Mesothelial cell of epicardium (in vitro differentiated cells): ENCODE results near the gene AP5B1. TPM values are rescaled to one million over a fixed set of nuclear protein-coding genes. Genes with fewer than 3 reads are reported as not detected.
A peak's percentile ranks its signal among the peaks of the same experiment; 100 is the strongest.
"Not testable (repeated sequence)": the region's sequence is repeated elsewhere in the genome, so short reads cannot be mapped to it uniquely, and the experiment has no call there.

Experiments
- DNase-seq, 2 experiments: peaks; one replicate each; pipeline ENCODE4 v3.0.0; 2021; ENCODE audit warnings: low spot score in 2 of 2; ENCODE audit not compliant: unreplicated experiment in 2 of 2
- H3K27ac Mint-ChIP-seq: 2 replicates; pipeline ENCODE4 v1.8.0; 2021; ENCODE audit warnings: mixed read lengths
- H3K27me3 Mint-ChIP-seq: 2 replicates; pipeline ENCODE4 v1.8.0; 2021; ENCODE audit warnings: low read depth, mixed read lengths
- H3K36me3 Mint-ChIP-seq: 2 replicates; pipeline ENCODE4 v1.8.0; 2021; ENCODE audit warnings: mixed read lengths
- H3K4me1 Mint-ChIP-seq: 2 replicates; pipeline ENCODE4 v1.8.0; 2021; ENCODE audit warnings: mixed read lengths
- H3K4me3 Mint-ChIP-seq: 2 replicates; pipeline ENCODE4 v1.8.0; 2021; ENCODE audit warnings: mild to moderate bottlenecking, moderate library complexity, mixed read lengths
- H3K9me3 Mint-ChIP-seq: 2 replicates; pipeline ENCODE4 v1.8.0; 2021; ENCODE audit warnings: mixed read lengths
- CTCF ChIP-seq: fragments of 200-600 bp; sonication (generic); IDR thresholded peaks from one replicate; pipeline ENCODE4 v1.5.0; 2021; ENCODE audit warnings: antibody characterized with exemption; ENCODE audit not compliant: unreplicated experiment
- total RNA-seq: library from RNA; stranded (reverse); gene quantifications from 3 replicates; pipeline ENCODE4 v1.2.1, GENCODE V29; 2021

Gene AP5B1
- total RNA-seq, 1 donor from 2014 or later = 23.3 TPM

GRCh38 chr11:65776196-65776595 is 4.6 kb downstream of the AP5B1 start:
- peak in 1 of 2 experiments; percentile 26 for DNase-seq
- TF ChIP-seq CTCF = no peak
- H3K4me1 Mint-ChIP-seq = peaks cover 1% of the 10 kb centered on the region
- H3K9me3 Mint-ChIP-seq = no peaks in the 10 kb centered on the region
- H3K27ac Mint-ChIP-seq = peak overlapping the region; percentile 76
- H3K27me3 Mint-ChIP-seq = no peaks in the 10 kb centered on the region
- no peak overlapping the region for H3K4me3 Mint-ChIP-seq
- H3K36me3 Mint-ChIP-seq = peaks cover 15% of the 10 kb centered on the region

- peaks cover under 1% of the 10 kb centered on the region for H3K9me3 Mint-ChIP-seq
- no peak overlapping the region for H3K4me3 Mint-ChIP-seq
- peak in 1 of 2 experiments; percentile 27 for DNase-seq
- no peak overlapping the region for H3K27ac Mint-ChIP-seq
- H3K36me3 Mint-ChIP-seq = peaks cover 15% of the 10 kb centered on the region
- peaks cover 1% of the 10 kb centered on the region for H3K4me1 Mint-ChIP-seq
- no peaks in the 10 kb centered on the region for H3K27me3 Mint-ChIP-seq
- no peak for TF ChIP-seq CTCF
These were observed 6.1 kb downstream of the AP5B1 start for GRCh38 chr11:65774525-65775306.

GRCh38 chr11:65773784-65774411 is 6.9 kb downstream of the AP5B1 start:
- no peak overlapping the region for H3K4me3 Mint-ChIP-seq
- DNase-seq = peak in 1 of 2 experiments; percentile 7
- H3K27me3 Mint-ChIP-seq = no peaks in the 10 kb centered on the region
- TF ChIP-seq CTCF = no peak
- no peak overlapping the region for H3K27ac Mint-ChIP-seq
- peaks cover 15% of the 10 kb centered on the region for H3K36me3 Mint-ChIP-seq
- no peaks in the 10 kb centered on the region for H3K4me1 Mint-ChIP-seq
- peaks cover 5% of the 10 kb centered on the region for H3K9me3 Mint-ChIP-seq

- no peak overlapping the region for H3K4me3 Mint-ChIP-seq
- H3K4me1 Mint-ChIP-seq = no peaks in the 10 kb centered on the region
- peaks cover 10% of the 10 kb centered on the region for H3K36me3 Mint-ChIP-seq
- peaks cover 5% of the 10 kb centered on the region for H3K9me3 Mint-ChIP-seq
- H3K27me3 Mint-ChIP-seq = no peaks in the 10 kb centered on the region
- DNase-seq = peak in 1 of 2 experiments; percentile 33
- no peak for TF ChIP-seq CTCF
- H3K27ac Mint-ChIP-seq = no peak overlapping the region
These were observed 9.1 kb downstream of the AP5B1 start for GRCh38 chr11:65771589-65772112.

- H3K27me3 Mint-ChIP-seq = no peaks in the 10 kb centered on the region
- no peak overlapping the region for H3K27ac Mint-ChIP-seq
- peaks cover 5% of the 10 kb centered on the region for H3K9me3 Mint-ChIP-seq
- peaks cover 7% of the 10 kb centered on the region for H3K36me3 Mint-ChIP-seq
- no peak overlapping the region for H3K4me3 Mint-ChIP-seq
- no peaks in the 10 kb centered on the region for H3K4me1 Mint-ChIP-seq
- no peak for TF ChIP-seq CTCF
- DNase-seq = no peak
These were observed 9.7 kb downstream of the AP5B1 start for GRCh38 chr11:65770951-65771567.

- not testable (repeated sequence) for H3K4me1 Mint-ChIP-seq, DNase-seq, H3K9me3 Mint-ChIP-seq, H3K27me3 Mint-ChIP-seq, H3K36me3 Mint-ChIP-seq, H3K4me3 Mint-ChIP-seq, H3K27ac Mint-ChIP-seq
These were observed 13.0 kb downstream of the AP5B1 start for GRCh38 chr11:65767806-65768205.
